Effector CD8-positive, alpha-beta T cell (primary cell): ENCODE data around the gene PRG2.

Experiments used
- DNase-seq: peaks from one replicate; lab custom pipeline; 2025; lab: John Stamatoyannopoulos, UW

PRG2 gene

DNA sequence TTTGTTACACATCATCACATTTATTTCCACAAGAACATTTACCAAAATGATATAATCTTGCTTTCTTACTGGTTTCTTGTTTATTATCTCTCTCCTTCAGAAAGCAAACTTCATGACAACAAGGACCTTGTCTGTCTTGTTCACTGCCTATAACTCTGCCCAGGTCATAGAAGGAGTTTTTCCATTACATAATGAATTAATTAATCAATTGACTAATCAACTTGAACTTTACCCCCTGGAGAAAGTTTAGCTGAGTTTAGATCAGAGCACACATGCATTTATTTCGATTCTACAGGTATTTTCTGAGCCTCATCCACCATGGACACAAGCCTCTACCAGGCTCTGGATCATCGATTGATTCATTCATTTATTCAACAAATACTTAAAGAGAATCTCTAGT, 6.3 kb upstream of the PRG2 start:
- no peak for DNase-seq

DNA sequence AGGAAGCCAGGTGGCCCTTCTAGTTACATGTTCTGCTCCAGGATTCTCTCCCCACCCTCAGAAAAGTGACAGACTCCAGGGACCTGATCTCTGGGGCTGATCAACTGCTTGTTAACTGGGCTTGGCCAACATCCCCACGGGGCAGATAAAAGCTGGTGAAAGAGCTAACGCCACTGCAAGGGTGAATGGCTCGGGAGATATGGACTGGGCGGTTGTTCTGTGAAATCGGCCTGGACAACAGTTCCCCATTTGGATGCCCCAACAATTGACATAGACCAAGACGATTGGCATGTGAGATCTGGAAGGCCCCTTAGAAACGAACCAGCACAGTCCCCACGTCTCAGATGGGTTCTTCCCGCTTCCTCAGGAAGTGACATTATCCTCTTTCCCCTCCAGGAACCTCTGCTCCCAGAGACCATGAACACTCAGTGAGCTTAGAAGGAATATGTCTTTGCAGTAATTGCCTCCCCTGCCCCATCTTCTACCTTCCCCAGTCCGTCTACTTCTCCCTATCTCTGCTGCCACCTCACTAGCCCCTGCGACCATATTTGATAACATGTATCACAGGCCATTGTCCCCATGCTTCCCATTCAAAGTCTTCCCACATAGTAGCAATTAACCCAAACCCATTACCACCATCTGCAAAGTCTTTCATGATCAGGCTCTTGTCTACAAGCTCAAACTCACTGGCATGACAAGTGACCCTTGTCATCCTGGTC, 5.6 kb upstream of the PRG2 start:
- DNase-seq, result no peak

DNA sequence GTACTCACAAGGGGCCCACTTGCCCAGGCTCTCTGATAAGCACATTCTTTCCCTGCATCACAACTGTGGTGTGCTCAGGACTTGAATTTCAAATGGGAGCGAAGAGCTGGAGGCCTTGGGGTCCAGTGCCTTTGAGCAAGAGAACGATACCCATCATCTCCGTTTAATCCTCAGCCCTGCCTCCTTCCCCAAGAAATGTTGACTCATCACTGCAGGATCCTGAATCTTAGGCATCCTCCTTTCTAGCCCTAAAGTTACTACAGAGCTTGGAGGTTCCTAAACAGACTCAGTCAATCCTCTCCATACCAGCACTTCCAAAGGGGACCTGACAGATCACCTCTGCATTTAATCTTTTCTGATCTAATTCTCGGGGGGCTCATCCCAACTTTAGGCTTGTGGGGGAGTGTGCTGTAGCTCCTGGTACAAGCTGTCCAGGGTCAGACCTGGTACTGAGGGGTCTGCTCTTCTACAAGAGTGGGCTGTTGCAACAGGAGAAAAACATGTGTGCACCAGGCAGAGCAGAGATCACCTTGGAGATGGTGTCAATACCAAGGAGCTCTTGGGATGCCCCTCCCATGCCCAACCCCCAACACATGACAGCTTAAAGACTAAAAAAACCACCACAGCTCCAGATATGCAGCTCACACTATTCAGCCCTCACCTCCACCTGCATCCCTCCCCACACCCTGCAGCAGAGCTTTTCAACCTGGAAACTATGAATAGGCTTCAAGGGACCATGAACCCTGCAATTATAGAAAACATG, 3.9 kb upstream of the PRG2 start:
- DNase-seq, result no peak

DNA sequence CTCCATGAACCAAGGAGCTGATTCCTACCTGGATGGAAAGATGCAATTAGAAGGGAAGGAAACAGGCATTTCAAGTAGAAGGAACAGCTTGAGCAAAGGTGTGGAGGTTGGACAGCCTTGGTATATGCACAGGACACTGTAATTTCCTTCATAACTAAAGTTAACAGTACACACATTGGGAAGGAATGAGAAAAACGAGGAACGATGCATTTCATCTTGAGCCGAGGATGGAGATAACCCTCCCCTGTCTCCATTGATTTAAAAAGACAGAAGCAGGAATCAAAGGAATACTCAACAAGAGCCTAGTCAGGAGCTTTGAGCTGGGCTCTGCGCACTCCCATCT, 2.3 kb upstream of the PRG2 start:
- no peak for DNase-seq

DNA sequence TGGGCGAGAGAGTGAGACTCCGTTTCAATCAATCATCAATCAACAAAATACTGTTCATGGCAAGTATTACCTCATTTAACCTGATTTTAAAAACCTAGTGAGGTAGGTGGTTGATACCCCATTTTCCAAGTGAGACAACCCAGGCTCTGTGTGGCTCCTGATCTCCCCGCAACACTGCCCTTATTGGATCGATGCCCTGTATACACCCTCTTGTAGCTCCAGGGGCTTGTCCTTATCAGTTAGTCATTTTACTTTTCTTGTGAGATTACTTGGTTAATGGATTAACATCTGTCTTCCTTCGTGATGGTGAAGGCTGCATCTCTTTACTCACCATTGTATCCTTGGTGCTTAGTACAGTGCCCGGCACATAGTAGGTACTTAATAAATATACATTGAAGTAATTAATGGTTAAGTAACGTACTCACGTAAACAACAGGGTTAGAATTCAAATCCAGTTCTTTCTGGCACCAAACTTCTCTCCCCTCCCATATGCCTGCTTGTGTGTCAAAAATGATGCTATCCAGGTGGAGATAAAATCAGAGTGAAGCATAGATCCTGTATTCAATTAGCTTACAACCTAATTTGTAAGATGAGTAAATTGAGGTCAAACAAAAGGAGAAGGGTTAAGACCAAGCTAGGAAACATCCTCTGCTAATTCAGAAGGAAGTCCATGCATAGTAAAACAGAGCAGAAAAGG, 1.8 kb upstream of the PRG2 start:
- DNase-seq, result no peak

DNA sequence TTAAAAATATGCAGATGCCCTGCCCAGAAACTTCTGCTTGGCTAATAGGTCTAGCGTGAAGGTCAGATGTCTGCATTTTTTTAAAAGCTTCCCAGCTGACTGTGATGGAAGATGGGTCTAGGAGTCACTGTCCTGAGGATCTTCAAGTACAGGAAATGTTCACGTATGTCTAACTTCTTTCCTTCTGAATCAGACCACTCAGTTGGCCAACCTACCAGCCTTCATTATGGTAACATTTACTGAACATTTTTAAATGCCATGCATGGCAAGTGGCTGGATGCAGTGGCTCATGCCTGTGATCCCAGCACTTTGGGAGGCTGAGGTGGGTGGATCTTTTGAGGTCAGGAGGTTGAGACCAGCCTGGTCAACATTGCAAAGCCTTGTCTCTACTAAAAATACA, 1.1 kb upstream of the PRG2 start:
- no peak for DNase-seq

DNA sequence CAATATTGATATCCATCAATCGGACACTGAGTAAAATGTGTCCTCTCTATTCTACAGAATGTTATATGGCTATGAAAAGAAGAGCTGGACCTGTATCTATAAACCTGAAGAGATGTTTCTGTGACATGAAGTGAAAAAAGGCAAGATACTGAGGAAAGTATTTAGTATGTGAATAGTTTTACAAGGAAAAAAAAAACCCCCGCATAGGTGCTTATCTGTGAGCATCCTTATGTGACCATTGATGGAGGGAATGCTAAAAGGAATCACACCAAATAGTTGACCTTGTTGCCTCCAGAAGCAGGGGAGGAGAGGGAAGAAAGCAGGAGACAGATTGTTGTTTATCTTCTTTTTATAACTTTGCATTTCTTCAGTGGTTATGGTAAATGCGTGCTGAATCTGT, 661 bp upstream of the PRG2 start:
- no peak for DNase-seq

DNA sequence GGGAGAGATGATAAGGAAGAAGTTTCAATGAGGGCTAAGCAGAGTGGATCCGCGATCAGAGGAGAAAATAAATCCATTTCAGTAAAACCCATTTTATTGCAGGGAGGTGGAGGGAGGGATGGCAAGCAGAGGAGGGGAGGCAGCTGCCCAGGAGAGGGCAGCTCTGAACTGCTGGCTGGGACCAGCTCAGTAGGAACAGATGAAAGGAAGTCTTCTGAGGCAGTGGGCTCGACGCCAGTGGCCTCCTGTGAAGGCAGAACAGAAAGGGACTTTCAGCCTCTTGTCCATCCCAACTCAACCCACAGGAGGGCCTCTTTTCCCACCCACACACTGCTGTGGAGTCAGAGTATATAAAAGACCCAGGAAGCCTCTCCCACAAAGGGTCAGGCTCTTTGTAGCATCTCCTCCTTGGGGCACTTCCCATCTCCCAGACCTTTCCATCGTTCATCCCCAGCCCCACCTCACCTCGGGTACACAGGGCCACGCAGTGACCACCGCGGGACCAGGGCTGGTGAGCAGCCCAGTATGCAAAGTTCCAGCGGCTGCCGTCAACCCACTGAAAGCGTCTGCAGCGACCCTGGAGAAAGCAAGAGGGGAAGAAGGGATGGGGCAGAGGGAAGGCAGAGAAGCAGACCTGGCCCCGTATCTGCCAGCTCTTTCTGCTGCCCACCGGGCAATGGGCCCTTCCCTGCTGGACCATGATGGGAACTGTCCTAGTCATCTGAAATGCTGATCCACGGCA, 3.0 kb downstream of the PRG2 start:
- DNase-seq, result no peak

DNA sequence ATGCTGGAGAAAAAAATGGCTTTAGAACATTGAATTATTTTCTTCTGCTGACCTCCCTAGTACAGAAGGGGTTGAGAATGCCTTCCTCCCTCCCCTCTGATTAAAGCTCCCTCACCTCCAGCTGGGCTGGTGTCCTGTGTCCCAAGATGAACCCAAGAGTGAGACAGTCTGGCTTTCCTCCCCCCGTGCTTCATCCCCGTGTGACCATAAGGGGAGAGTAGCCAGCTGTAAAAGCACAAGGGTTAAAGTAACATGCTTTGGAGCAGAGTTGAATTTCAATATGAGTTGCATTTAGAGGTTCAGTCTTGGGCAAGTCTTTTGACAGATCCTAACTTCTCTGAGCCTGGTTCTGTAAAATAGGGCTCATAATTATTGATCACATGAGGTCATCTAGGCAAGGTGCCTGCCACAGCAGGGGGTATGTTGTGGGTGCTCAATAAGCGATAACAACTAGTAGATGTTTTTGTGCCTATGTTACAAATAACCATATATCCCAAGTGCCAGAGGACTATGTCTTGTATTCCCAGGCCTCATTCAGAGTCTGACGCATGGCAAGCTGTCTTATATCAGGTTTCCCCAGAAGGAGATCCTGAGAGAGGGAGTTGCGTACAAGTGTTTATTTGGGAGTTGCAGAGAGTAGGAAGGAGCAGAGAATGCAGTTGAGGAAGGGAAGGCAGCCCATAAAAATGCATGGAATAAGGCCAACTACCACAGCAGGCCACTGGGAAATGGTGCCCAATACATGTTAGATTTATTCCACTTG, 4.1 kb downstream of the PRG2 start:
- no peak for DNase-seq

DNA sequence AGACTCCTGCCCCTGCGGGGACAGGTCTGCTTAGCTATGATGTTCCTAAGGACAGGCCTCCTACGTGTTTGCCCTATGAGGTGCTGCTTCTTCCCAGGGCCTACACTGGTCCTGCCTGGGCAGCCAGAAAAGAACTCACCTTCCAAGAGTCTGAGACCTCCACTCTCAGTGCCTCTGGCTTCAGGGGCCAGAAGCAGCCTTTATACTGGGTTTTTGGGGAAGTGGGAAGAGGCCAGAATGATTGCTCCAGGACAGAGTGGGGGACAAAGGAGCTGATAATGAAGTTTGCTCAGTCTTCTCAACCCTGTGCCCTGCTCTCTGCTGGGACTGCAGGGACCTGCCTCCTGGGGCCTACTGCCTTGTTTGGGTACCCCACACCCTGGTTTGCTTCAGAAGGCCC, 9.5 kb downstream of the PRG2 start, which contains the start of gene PRG3:
Gene PRG3 (minus strand): TSS at position 176 of the 400 bp plus-strand sequence. CDS start 442 bp downstream, outside the sequence.
- DNase-seq, result no peak

DNA sequence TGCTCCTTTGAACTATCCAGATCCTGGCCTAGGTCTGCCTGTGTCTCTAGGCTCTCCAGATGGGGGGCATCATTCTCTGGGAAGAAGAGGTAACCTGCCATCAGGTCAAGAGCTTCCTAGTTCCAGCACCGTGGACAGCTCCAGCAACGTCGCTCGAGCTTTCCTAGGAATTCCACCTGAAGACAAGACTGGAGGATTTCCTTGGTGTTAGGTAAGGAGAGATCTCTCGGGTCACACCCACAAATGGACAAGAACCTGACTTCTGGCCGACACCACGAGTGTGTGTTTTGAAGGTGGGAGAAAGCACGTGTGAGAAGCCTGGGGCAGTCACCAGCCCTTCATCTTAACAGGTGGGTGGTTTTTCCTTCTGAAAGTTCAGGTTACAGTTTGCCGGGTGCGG, 10.7 kb downstream of the PRG2 start:
- no peak for DNase-seq

DNA sequence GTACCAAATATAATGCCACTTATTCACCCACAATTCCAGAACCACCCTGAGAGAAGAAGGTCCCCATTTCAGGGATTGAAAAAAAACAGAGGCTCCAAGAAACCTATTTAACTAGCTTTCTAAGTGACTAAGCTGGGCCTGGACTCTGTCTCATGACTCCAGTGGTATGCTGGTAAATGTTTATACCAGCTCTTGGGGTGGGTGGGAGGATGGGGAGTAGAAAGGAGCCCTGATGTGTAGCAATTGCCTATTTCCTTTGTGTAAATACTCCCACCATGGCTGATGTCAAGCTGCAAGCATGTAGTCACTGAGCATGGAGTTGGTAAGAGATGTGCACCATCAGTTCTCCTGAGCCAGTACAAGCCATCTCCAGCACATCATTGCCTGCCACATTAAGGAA, 12.3 kb downstream of the PRG2 start:
- DNase-seq, result no peak

DNA sequence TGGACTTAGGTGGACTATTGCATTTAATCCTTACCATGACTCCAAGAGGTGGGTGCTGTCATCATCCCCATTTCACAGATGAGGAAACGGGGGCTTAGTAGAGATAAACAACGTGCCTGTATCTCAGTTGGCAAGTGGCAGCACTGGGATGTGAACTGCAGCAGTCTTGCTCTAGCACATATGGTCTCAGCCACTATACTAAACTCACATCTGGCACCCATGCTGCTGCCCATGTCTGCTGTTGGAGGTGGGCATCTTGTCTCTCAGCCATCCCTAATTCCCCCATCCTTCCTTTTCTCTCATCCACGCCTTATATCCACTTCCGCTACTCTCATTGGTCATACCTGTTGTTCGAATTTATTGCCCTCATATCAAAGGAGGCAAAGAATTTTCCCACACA, 13.3 kb downstream of the PRG2 start:
- DNase-seq, result no peak

DNA sequence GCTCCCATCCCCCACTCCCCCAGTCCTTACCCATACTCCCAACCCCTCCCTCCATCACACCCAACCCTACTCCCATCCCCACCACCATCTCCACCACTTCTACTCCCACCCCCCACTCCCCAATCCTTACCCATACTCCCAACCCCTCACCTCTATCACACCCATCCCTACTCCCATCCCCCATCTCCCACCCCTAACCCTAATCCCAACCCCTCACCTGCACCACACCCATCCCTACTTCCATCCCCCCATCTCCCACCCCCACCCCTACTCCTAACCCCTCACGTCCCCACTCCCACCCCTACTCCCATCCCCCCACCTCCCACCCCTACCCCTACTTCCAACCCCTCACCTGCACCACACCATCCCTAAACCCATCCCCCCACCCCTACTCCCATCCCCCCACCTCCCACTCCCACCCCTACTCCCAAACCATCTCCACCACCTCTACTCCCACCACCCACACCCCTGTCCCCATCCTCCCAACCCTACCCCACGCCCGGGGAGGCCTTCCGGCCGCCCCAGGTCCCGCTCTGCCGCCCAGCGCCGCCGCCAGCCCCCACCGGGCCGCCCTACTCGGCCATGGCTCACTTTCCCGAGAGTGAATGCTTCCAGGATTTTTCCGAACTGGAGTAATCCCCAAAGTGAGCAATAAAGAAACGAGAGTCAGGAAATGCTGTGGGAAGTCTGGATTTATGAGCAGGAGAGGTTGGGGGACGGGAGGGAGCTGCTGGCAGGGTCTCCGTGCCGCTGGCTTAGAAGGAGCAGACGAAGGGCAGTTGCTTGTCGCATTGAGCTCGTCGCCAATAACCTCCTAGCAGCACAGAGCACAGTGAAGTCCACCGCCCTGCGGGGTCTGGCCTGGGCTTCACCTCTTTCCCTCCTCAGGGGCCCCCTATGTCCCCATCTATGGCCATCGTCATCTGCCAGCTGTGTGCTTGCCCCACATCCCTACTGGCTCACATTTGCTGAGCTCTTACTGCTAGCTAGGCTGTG, 14.1 kb downstream of the PRG2 start:
- DNase-seq, result no peak

DNA sequence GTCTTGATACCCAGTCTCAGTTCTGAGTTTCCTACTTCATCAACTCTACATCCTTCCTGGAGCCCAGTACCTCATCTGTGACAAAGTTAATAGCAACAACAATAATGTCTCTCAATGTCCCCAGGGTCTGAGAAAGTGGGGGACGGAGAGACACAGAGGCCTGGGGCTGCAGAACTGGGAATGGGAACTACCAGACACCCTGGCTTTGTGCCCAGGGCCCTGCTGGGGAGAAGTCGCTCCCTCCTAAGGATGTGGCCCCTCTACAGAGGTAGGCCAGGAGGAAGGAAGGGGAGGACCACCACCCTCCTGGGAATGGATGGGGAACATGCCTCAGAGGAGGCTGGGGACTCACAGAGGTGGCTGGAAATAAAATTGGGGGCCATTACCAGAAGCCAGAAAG, 15.0 kb downstream of the PRG2 start:
- DNase-seq, result no peak

DNA sequence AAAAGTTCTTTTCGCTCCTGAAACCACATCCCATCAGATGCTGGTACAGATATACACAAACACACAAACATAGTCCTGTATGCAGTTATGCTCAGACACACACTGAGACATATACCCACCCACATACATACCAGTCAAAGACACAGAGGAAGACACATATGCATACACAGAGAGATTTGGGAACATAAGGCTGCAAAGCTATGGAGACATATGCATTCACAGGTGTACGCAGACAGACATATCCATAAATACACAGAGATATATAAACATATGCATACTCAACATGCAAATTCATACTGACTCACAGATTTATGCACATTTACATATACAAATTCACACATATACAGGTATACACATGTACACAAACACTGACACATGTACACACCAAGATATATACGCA, 15.5 kb downstream of the PRG2 start:
- no peak for DNase-seq

DNA sequence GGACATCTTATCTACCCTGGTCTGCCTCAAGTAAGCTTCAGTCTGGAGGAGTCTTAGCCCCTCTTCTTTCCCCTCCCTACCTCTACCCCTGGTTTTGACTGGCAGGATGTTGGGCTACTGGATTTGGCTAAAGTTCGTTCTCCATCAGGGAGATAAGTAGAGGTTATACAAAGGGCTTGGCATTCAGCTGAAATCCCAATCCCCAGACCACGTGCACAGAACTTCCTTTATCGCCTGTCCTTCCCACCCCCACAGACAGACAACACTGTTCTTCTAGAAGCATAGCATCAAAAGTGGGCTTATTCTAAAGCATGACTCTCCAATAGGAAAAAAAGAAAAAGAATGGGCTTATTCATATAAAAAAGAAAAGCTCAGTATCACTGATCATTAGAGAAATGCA, 17.3 kb downstream of the PRG2 start:
- no peak for DNase-seq

DNA sequence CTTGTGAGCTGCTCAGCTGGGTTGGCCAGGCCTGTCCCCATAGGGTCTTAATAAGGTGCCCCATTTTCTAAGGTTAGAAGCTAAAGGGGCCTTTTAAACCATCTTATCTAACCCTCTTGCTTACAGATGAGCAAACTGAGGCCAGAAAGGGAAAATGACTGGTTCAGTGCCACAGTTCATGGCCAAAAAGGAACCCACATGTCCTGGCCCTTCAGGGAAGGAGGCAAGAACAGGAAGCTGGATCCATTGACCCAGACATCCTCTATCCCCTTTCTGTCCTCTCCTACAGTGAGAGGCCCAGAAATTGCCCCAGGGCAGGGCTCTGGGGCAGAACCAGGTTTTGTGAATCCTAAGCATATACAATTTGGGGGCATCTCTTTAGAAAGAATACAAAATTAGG, 19.5 kb downstream of the PRG2 start:
- DNase-seq, result no peak

DNA sequence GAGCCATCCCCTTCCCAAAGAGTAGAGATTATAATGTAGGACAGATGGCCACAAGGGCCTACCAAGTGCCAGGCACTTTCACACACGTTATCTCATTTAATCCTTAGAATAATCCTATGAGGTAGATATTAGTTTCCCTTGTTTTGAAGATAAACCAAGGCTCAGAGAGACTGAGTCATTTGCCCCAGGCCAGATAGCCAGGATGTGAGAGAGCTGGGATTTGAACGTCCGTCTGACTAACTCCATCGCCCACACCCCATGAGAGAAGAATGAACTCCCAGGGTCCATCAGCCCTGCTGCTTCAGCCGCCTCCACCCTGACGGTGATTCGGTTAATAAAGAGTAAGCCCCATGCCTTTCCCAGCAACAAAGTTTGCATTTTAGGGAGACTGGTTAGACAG, 20.2 kb downstream of the PRG2 start:
- DNase-seq, result no peak

DNA sequence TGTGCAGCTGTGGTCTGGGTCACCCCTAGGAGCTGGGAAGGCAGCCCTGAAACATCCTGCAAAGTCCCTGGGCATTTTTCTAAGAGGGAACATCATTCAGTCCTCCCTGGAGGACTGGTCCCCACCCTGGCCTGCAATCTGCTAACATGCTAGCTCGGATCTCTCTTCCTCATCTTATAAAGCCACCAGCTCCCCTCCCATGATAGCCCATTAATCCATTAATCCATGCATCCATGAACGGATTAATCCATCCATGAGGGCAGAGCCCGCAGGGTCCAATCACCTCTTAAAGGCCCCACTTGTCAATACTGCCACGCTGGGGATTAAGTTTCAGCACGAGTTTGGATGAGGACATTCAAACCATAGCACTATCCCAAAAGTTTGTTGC, 21.6 kb downstream of the PRG2 start:
- no peak for DNase-seq
